Stimulated activated naive CD8-positive, alpha-beta T cell treated with anti-CD3 and anti-CD28 coated beads, Interleukin-15, Interleukin-2, amounts not matched to agents 100 U/mL and 50 U/mL, for 24 hours (primary cell): Measurements from ENCODE around the gene VSTM2A.

Source experiments
- ATAC-seq: fragments of 150-1000 bp; cut with Tn5 transposase; one replicate; pipeline ENCODE4 v1.10.0; 2021
- DNase-seq: peaks from one replicate; pipeline ENCODE4 v3.0.0; 2021

Gene VSTM2A

DNA sequence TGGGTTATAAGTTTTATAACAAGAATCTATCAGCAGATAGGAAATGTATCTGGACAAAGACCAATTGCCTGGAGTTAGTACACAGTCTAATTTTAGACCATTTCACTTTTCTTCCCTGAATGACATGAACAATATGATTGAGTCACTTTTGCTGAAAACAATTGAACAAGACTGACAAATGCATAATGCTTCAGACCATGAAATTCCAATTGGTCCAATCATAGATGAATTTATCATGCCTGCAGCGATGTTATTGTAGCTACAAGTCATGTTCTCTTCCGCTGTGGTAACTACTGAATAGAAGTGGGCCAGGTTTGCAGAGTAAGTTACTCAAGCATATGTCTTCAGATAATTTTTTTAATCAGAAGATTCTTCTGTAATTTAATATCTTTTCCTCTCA is 73.4 kb downstream of the VSTM2A start:
- ATAC-seq (no peak), DNase-seq (no peak)
